NCI-H2081 (cell line): ENCODE results near the gene PEPD.

Source experiments
- DNase-seq, 2 experiments: peaks; one replicate each; lab custom pipeline; 2025; lab: John Stamatoyannopoulos, UW

Gene PEPD

GRCh38 chr19:33406521-33407139 is 115.0 kb downstream of the PEPD start:
- peak; percentile 48 to 53 for DNase-seq

GRCh38 chr19:33405553-33406461 is 115.8 kb downstream of the PEPD start:
- DNase-seq = no peak

GRCh38 chr19:33405254-33405552 is 116.4 kb downstream of the PEPD start:
- no peak for DNase-seq

- no peak for DNase-seq
Measured at GRCh38 chr19:33404506-33405253, 116.9 kb downstream of the PEPD start.

GRCh38 chr19:33403973-33404304 is 117.7 kb downstream of the PEPD start:
- DNase-seq = no peak

GRCh38 chr19:33403221-33403972 is 118.2 kb downstream of the PEPD start:
- DNase-seq = no peak

GRCh38 chr19:33402421-33403220 is 119.0 kb downstream of the PEPD start:
- DNase-seq = no peak

GRCh38 chr19:33401683-33402420 is 119.7 kb downstream of the PEPD start:
- no peak for DNase-seq

GRCh38 chr19:33400856-33401682 is 120.5 kb downstream of the PEPD start:
- DNase-seq = no peak

- DNase-seq = no peak
Measured at GRCh38 chr19:33399745-33400681, 121.6 kb downstream of the PEPD start.

GRCh38 chr19:33399081-33399744 is 122.4 kb downstream of the PEPD start:
- DNase-seq = no peak

GRCh38 chr19:33398361-33399060 is 123.1 kb downstream of the PEPD start:
- DNase-seq = no peak

- no peak for DNase-seq
Measured at GRCh38 chr19:33397536-33398360, 123.8 kb downstream of the PEPD start.

GRCh38 chr19:33396701-33397535 is 124.7 kb downstream of the PEPD start:
- DNase-seq = no peak
